HG03108 (cell line): ENCODE results near the gene CENPB.

Experiments used
- ATAC-seq: cut with Tn5 transposase; IDR thresholded peaks from one replicate; pipeline ENCODE4 v1.9.1; 2021; ENCODE audit warnings: moderate library complexity; ENCODE audit not compliant: unreplicated experiment

Gene CENPB

DNA sequence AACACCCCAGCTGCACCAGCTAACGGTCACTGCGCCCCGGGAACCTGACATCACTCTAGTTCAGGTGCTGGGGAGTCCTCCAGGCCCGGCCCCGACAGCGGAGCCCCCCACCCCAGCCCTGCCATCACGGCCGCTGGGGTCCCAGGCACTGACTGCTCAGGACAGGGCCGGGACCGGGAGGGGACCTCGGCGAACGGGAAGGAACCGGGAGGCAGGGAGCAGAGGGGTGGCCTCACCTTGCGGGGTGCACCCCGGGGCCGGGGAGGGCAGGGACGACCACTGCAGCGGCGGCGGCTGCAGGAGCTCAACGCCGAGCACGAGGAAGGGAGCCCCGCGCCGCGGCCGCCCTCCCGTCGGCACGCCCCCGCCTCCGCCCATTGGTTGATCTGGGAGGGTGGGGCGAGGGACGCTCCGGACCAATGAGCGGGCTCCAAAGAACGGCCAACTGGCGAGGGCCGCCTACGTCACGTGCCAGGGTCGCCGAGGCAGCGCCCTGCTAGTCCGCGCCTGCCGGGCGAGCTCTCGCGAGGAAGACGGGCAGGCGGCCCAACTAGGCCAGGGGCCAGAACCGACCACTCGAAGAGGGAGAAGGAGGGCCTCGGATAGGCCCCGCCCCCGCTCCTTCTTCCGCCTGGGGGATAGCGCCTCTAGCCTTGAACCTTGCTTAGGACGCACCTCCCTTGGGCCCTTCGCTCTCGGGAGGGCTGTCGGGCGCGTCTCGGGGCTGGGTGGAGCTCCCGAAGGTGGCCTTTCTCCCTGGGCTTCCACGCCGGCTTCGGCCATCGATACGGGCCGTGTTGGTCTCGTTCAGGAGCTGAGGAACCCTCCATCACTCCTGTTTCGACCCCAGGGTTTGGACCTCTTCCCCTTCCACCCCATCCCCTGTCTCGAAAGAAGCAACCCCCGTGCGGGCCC is 18.9 kb downstream of the CENPB start, which contains the start of gene ADISSP:
Gene ADISSP, minus strand, starts transcription at position 327 of the 915 bp plus-strand sequence. CDS start 7,653 bp downstream, outside the sequence.
- peak; percentile 96 for ATAC-seq

DNA sequence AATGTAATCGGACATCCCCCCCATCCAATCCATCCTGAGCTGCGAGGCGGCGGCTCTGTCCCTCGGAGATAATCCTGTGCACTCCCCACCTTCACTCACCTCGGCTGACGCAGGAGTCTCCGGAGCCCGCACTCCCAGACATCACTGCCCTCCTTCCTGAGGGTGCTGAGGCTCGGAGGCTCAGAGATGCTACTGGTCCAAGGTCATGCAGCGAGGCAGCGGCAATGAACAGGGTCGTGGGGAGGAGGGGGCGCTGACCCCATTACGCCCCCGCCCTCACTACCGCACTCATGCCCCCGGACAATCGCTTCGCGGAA is 19.5 kb downstream of the CENPB start:
- no peak for ATAC-seq

DNA sequence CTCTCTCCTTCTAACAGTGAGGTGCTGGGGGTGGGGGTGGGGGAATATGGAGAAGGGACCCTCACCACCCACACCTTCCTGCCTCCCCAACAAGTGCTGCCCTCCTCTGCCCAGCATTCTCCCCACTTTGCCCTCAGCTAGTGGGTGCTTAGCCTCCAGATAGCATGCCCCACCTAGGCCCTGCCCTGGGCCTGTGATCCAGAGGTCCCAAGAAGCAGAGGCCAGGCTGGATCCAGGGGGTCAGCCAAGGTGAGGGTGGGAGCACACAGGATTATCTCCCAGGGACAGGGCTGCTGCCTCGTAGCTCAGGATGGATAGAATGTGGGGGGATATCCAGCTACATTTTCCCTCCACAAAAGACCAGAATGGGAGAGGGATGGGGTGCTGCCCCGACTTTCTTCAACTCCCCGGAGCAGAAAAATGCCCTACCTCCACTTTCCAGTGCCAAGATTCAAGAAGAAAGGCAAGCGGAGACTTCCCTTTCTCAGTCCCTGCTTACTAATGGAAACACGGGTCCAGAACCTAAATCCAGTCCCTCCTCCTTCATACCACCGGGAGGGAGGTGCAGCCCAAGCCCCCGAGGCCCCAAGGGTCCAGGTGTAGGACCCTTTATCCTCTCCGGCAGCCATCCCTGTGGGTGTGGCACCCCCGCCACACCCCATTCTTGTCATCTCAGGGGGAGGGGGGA is 20.0 kb downstream of the CENPB start:
- no peak for ATAC-seq

DNA sequence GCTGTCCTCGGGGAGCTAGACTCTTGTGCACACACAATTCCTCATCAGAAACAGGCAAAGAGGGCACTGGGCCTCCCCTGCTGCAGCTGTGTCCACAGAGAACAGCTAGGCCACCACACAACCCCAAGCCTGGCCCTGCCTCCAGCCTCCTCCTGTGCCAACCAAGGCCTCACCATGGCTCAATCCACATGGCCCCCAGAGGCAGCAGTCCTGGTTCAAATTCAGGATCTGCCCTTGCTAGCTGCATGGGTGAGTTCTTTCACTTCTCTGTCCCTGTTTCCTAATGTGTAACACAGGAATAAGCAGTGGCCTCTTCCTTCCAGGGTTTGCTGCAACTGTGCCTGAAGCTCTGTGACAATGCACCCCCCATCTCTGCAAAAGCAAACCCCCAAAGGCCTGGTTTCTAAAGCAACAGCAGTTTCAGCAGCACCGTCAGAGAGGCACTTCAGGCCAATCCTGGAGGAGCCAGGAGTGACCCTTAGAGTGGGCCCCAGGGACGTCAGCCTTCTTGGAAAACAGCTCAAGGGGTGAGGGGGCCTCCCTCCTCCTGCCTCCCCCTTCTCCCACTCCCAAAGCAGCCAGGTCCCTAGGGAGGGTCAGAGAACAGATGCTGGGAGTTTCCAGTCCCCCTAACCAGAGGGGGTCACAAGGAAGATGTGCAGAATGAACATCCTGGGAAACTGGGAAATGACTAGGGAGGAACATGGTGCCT is 21.2 kb downstream of the CENPB start:
- ATAC-seq = no peak

DNA sequence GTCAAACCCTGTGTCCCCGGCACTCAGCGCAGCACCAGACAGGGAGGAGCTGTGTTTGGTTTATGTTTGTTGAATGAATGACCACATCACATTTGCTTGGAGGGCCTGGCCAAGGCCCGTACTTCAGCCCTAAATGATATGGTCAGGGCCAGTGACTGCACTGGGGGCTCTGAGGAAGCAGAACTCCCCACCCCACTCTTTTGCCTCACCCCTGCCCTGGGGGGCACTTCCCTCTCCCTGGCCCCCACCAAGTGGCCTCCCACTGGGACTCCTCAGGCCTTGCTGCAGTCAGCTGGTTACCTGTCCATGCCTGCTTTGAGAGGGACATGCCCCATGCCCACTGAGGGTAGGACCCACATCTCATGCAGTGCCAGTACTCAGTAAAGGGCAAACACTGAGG is 21.9 kb downstream of the CENPB start:
- no peak for ATAC-seq

DNA sequence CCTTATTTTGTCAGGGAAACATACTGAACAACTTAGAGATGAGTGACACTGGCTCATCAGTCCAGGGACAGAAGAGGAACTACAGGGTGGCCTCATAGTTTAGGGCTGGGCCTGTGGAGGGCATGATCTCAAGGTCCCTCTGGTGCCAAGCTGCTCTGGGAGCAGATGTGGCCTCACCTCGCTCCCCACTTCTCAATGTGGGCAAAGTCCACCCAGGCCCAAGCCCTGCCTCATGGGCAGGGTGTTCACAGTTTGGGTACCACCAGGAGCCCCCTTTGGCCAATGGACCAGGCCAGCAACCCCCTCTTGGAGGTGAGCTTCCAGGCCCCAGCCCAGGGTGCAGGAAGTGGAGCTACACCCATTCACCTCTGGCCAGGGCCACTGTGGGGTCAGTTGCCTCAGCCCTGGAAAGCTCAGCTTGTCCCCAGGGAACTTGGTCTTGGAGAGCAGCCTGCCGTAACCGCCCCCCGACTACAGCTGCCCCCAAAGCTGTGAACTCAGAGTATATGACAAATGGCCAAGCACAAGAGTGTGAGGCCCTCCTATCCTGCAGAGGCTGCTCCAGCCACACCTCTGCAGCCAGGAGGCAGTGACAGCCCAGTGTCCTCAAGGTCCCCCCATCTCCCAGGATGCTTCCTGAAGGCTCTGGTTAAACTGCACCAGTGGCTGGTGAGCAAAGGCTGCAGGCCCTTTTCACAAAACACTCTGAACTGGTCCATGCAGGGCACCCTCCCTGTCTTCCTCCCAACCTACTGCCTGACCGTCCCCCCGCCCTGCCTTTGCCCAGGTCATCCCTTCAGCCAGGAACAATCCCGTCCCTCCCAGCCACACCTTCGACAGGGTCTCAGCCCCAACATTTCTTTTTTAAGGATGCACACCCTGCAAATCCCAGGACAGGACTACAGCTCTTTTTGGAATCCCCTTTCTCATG is 22.6 kb downstream of the CENPB start:
- no peak for ATAC-seq

DNA sequence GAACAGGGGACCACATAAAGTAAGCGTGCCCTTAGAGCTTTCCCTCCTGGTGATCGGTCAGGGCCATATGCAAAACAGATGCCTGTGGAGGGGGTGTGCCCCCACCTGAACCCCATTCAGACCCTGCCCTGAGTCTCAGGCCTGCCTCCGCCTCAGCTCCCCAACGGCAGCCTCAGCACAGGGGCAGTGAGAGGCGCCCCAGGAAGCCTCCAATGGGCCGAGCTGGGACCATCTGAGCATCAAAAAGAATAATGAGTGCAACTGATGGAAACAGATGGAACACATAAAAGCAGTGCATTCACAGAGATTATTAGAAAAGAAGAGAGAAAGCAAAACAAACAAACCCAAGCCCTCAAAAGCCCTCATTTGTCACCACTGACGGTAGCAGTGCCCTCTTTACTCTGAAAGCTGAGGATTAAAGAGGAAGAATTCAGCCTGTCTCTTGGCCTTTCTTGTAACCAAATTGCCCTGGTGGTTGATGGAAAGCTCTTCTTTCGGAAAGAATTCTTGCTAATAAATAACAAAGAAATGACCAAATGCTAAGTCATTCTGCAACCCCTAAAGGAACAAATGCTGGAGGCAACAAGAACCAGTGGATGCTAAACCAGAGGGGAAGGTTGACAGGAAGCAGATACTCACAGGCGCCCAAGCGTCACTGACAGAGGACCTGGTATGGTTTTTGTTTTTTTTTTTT is 25.7 kb downstream of the CENPB start:
- no peak for ATAC-seq

DNA sequence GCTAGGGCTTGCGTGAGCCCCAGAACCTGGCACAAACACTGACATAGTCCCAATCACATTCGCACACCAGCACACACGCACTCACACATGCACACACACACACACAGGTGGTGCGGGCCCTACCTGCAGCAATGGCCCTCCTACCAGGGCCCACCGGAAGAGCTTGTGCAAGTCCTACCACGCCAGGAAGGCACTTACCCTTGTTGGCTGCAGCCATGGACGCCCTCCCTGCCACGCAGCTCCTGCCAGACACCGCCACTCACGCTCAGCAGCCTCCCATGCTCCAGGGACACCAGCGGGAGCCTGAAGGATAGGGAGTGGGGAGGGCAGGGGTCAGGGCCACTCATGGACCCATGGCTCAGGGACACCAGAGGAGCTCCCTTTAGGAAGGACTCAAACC is 26.7 kb downstream of the CENPB start:
- ATAC-seq = no peak

DNA sequence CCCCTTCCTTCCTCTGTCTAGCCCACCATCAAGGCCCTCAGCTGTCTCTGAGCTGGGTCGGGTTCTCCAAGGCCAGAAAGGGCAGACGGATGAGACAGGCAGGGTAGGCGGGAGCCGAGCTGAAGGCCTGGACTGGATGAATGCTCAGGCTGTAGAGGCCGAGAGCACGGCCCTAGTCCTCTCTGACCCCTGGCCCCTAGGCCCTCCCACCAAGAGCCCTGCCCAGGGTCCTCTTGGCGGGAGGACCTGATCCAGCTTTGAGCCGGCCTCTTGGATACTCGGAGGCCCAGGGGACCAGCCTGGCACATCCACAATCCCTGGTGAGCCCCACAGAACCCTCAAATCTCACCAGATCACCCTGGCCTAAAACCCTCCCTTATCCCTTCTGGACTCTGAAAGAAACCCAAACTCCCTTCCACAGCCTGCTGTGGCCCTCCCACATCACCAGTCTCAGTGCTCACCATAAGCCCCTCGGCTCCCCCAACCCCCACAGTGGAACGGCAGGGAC is 27.2 kb downstream of the CENPB start:
- ATAC-seq = no peak

DNA sequence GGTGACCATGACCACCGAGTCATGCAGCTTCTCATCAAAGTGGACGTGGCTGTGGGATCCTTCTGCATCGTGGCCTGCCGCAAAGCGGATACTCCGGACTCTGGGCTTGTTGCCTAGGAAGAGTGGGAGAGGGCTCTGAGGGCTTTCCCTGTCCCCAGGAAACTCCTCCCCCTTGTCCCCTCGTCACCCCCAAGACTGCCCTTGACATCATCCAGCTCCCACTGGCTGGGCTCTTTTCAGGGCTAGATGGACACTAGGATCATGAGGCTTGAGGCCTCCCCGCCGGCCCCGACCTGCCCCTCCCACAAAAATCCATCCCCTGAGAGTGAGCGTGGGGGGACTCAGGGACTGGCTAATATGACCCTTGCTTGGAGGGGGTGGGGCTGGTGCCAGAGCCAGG is 28.0 kb downstream of the CENPB start:
- ATAC-seq = no peak

DNA sequence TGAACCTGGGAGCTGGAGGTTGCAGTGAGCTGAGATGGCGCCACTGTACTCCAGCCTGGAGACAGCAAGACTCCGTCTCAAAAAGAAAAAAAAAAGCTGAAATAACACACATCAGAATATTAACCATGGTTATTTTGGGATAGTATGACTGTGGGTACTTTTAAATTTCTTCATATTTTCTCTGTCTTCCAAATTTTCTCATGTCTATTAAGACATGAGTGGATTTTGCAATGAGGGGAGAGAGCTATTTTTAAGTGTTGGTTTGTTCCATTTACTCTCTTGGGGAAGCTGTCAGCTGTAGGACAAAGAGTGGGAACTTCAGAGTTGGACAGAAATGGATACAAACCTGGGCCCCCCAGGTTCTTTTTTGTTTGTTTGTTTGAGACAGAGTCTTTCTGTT is 29.3 kb downstream of the CENPB start:
- no peak for ATAC-seq

DNA sequence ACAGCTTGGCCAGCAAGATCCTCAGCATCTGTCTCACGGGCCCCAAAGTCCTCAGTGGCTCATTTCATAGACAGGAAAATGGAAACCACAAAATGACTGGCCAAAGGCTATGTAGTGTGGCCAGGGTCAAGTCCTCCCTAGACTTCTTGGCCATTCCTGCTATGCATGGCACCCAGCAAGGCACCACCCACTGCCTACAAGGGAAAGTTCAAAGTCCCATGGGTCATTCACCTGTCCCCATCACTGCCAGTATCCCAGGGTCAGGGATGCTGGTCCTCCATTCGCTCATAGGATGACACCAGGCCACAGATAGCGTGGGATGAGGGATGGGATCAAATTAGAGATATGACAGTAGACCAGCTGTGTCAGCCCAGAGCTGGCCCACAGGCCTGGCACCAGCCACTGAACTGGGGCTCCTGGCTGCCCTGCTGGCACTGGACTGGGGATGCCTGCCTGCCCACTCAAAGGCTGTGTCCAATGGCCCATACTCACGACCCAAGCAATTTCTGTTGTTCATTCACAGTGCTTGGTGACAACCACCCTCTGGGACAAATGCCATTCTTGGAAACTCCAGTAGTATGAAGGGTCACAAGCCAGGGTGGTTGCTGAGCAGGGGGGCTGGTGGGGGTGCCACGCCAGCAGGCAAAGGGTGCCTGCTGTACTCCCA is 30.6 kb downstream of the CENPB start:
- no peak for ATAC-seq

DNA sequence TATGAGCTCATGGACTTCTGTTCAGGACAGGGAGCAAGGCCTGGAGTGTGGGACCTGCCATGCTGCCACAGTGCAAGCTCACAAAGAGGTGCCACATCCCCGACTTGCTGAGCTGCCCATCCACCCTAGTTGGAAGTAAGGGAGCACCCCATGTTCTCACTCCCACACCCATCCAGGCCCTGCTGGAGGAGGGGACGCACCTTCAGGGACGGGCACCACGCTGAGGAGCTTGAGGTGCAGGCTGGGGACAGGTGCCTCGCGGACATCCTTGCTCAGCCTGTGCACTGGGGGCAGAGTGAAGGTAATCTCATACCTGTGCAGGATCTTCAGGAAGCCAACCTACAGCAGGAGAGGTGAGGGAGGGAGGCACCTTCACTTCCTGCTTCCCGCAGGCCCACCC is 31.3 kb downstream of the CENPB start:
- ATAC-seq = no peak

DNA sequence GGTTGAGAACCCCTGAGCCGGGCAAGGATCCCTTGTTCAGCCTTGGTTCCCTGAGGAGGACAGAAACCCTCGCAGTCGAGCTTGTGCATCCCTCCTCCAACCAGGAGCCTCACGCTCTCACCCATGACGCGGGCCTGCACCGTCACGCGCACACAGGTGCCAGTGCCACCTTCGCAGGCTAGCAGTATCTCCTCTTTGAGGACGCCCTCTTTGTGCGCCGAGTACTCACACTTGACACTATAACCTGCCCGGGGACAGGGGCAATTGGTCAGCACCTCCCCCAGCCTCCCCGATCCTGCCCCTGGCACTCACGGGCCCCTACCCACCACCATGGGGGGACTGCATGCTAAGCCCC is 32.3 kb downstream of the CENPB start:
- ATAC-seq = no peak

DNA sequence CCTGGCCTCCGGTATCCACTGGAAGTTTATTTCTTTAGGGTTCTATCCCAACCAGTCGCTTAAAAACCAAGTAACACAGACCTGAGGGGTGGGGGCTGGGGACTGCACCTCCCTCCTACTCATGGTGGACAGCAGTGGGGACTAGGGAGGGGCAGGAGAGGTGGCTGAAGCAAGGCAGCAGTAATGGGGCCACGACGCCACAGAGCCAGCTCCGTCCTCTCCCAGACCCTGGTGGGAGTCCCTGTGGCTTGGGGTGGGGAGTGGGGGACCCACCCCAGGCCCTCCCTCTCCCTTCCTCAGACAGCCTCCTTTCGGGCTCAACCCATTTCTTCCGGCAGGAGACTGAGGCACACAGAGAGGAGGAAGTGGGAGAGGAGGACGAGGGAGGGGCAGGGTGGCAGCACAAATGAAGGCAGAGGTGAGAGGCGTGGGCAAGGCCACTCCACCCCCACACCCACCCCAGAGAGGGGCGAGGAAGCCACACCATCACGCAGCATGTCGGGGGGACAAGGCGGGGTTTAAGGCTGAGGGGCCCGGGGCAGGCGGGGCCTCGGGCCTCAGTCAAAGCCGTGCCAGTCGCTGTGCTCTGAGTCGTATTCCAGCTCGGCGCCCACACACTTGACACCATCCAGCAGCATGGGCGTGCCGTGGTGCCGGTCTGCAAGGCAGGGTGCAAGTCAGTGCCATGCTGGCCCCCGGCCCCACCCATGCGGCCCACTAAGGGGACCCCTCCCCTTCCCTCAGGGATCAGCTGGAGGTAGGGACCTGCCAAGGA is 32.9 kb downstream of the CENPB start:
- no peak for ATAC-seq

DNA sequence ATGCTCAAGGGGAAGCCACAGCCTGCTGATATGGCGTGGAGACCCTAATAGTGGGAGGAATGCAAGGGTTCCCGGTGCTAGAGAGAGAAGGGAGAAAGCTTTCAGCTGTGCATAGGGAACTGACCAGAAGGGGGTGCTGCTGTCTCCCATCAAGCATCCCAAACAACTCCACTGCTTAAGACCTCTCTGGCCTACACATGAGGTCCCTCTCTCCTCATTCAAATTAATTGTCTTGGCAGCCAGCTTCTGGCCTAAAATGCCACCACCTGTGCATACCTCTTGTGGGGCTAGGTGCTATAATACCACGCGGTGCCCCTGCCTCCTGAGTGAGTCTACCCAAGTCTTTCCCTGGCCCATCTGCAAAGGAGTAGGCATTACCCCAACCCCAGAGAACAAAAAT is 33.4 kb downstream of the CENPB start:
- no peak for ATAC-seq

DNA sequence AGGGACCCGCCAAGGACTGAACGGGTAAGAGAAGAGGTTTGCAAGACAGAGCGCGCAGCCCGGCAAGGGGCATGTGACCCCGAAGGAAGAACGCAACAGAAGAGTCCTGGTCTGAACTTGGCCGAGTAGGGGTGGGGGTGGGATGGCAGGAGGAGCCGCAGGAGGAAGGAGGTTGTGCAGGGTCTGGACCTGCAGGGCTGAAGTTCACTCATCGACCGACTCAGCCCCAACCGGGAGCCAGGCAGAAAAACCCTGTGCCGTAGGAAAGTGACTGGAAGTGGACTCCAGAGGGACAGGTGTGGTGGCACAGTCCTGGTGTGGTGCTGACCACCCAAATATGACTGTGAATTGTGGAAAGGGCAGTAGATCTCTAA is 34.2 kb downstream of the CENPB start:
- ATAC-seq = no peak

DNA sequence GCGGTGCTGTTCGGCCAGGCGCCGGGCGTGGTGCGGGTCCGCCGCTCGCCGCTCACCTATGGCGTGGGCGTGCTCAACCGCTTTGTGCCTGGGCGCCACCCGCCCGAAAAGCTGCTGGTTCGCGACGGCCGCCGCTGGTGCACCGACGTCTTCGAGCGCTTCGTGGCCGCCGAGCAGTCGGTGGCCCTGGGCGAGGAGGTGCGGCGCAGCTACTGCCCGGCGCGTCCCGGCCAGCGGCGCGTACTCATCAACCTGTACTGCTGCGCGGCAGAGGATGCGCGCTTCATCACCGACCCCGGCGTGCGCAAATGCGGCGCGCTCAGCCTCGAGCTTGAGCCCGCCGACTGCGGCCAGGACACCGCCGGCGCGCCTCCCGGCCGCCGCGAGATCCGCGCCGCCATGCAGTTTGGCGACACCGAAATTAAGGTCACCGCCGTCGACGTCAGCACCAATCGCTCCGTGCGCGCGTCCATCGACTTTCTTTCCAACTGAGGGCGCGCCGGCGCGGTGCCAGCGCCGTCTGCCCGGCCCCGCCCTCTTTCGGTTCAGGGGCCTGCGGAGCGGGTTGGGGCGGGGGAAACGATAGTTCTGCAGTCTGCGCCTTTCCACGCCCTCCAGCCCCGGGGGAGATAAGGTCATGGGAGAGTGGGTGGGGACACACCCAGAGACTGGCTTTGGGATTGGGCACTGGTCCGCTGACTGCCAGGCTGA is 34.7 kb downstream of the CENPB start:
- ATAC-seq = no peak
